Activated naive CD8-positive, alpha-beta T cell treated with anti-CD3 and anti-CD28 coated beads, Interleukin-2, amount 10 ng/mL, durations not matched to agents 7 days and 5 days (primary cell): ENCODE results near the gene FOSL1. TPM values are rescaled to one million over a fixed set of nuclear protein-coding genes. Genes with fewer than 3 reads are reported as not detected.

Experiments
- ATAC-seq: fragments of 150-1000 bp; cut with Tn5 transposase; one replicate; pipeline ENCODE4 v1.10.0; 2021; ENCODE audit warnings: low read depth, moderate library complexity
- POLR2A ChIA-PET: fragments of 350-600 bp; sonication (Branson Sonifier 250); formaldehyde crosslinking; loops from one replicate; lab custom pipeline; 2021; ENCODE audit warnings: antibody characterized with exemption; lab: Charles Lee
- DNase-seq: peaks from one replicate; pipeline ENCODE4 v3.0.0; 2021
- H3K27ac Mint-ChIP-seq: one replicate; pipeline ENCODE4 v1.8.0; 2022; ENCODE audit warnings: mild to moderate bottlenecking, mixed read lengths
- H3K27me3 Mint-ChIP-seq: one replicate; pipeline ENCODE4 v1.8.0; 2022; ENCODE audit warnings: mild to moderate bottlenecking, moderate library complexity, mixed read lengths
- H3K36me3 Mint-ChIP-seq: one replicate; pipeline ENCODE4 v1.8.0; 2021; ENCODE audit warnings: mild to moderate bottlenecking, mixed read lengths
- H3K4me1 Mint-ChIP-seq: one replicate; pipeline ENCODE4 v1.8.0; 2021; ENCODE audit warnings: mixed read lengths
- H3K4me3 Mint-ChIP-seq: one replicate; pipeline ENCODE4 v1.8.0; 2022; ENCODE audit warnings: mild to moderate bottlenecking, moderate library complexity, mixed read lengths
- H3K9me3 Mint-ChIP-seq: one replicate; pipeline ENCODE4 v1.8.0; 2021; ENCODE audit warnings: mixed read lengths
- total RNA-seq, 2 experiments: library from RNA; stranded (reverse); gene quantifications; one replicate each; pipeline ENCODE4 v1.2.3, GENCODE V29; 2021

Gene FOSL1
- total RNA-seq, 2 experiments from 2014 or later = 1.9 to 2.0 TPM

GRCh38 chr11:65932558-65932919, 32.4 kb upstream of the FOSL1 start:
- DNase-seq = no peak
- POLR2A ChIA-PET = interaction anchor here (1.8 to 12.9 kb wide), 5 partner anchors 32 to 73 kb away, joined by 6 to 170 read pairs (median 12); partner anchors contain the start of genes CCDC85B, FIBP, FOSL1 and MUS81
- Mint-ChIP-seq H3K36me3 (peaks cover 7% of the 10 kb centered on the region), H3K4me1 (peaks cover 40% of the 10 kb centered on the region), H3K27me3 (peaks cover 5% of the 10 kb centered on the region), H3K27ac (peak overlapping the region; percentile 84), H3K4me3 (no peak overlapping the region), H3K9me3 (no peaks in the 10 kb centered on the region)
- ATAC-seq = no peak

GRCh38 chr11:65931773-65932557, 31.8 kb upstream of the FOSL1 start:
- peaks cover 7% of the 10 kb centered on the region for H3K36me3 Mint-ChIP-seq
- ATAC-seq (no peak), DNase-seq (peak; percentile 49)
- POLR2A ChIA-PET = interaction anchor here (1.0 to 12.9 kb wide), 7 partner anchors 13 to 72 kb away, joined by 3 to 170 read pairs (median 8); partner anchors contain the start of genes CCDC85B, FIBP, FOSL1 and MUS81
- H3K4me3 Mint-ChIP-seq = peak overlapping the region; percentile 42
- H3K9me3 Mint-ChIP-seq = no peaks in the 10 kb centered on the region
- peak overlapping the region; percentile 84 for H3K27ac Mint-ChIP-seq
- peaks cover 2% of the 10 kb centered on the region for H3K27me3 Mint-ChIP-seq
- peaks cover 43% of the 10 kb centered on the region for H3K4me1 Mint-ChIP-seq

- Mint-ChIP-seq H3K4me1 (peaks cover 49% of the 10 kb centered on the region), H3K27me3 (no peaks in the 10 kb centered on the region), H3K9me3 (no peaks in the 10 kb centered on the region), H3K36me3 (peaks cover 9% of the 10 kb centered on the region), H3K27ac (peak overlapping the region; percentile 93), H3K4me3 (peak overlapping the region; percentile 81)
- POLR2A ChIA-PET = interaction anchor here (0.6 to 12.9 kb wide), 21 partner anchors 8 to 73 kb away, joined by 3 to 170 read pairs (median 4); partner anchors contain the start of genes C11orf68, CCDC85B, CFL1 and DRAP1
- DNase-seq (no peak), ATAC-seq (peak; percentile 4)
Measured at GRCh38 chr11:65928667-65929066, 28.5 kb upstream of the FOSL1 start.

- H3K27ac Mint-ChIP-seq = peak overlapping the region; percentile 93
- H3K9me3 Mint-ChIP-seq = no peaks in the 10 kb centered on the region
- POLR2A ChIA-PET = interaction anchor here (0.6 to 12.9 kb wide), 22 partner anchors 8 to 72 kb away, joined by 3 to 170 read pairs (median 4); partner anchors contain the start of genes C11orf68, CCDC85B, CFL1 and DRAP1
- peaks cover 13% of the 10 kb centered on the region for H3K36me3 Mint-ChIP-seq
- H3K27me3 Mint-ChIP-seq = no peaks in the 10 kb centered on the region
- DNase-seq (peak; percentile 76), ATAC-seq (peak; percentile 85)
- H3K4me1 Mint-ChIP-seq = peaks cover 51% of the 10 kb centered on the region
- H3K4me3 Mint-ChIP-seq = peak overlapping the region; percentile 81
Measured at GRCh38 chr11:65927904-65928397, 27.8 kb upstream of the FOSL1 start.

- H3K36me3 Mint-ChIP-seq = peaks cover 16% of the 10 kb centered on the region
- DNase-seq (no peak), ATAC-seq (no peak)
- H3K4me1 Mint-ChIP-seq = peaks cover 42% of the 10 kb centered on the region
- no peaks in the 10 kb centered on the region for H3K27me3 Mint-ChIP-seq
- H3K4me3 Mint-ChIP-seq = no peak overlapping the region
- H3K9me3 Mint-ChIP-seq = no peaks in the 10 kb centered on the region
- POLR2A ChIA-PET = interaction anchor here (12.9 kb wide), 1 partner anchor 34 kb away, joined by 170 read pairs; the partner anchor contains the start of genes CCDC85B and FIBP
- H3K27ac Mint-ChIP-seq = peak overlapping the region; percentile 67
Measured at GRCh38 chr11:65925397-65925796, 25.2 kb upstream of the FOSL1 start.

- peak overlapping the region; percentile 18 for H3K4me3 Mint-ChIP-seq
- H3K9me3 Mint-ChIP-seq = no peaks in the 10 kb centered on the region
- peaks cover 23% of the 10 kb centered on the region for H3K4me1 Mint-ChIP-seq
- no peaks in the 10 kb centered on the region for H3K27me3 Mint-ChIP-seq
- DNase-seq (no peak), ATAC-seq (no peak)
- POLR2A ChIA-PET = interaction anchor here (12.9 kb wide), 1 partner anchor 31 kb away, joined by 170 read pairs; the partner anchor contains the start of genes CCDC85B and FIBP
- peaks cover 17% of the 10 kb centered on the region for H3K36me3 Mint-ChIP-seq
- peak overlapping the region; percentile 55 for H3K27ac Mint-ChIP-seq
Measured at GRCh38 chr11:65922565-65922964, 22.4 kb upstream of the FOSL1 start.

GRCh38 chr11:65921876-65922275, 21.7 kb upstream of the FOSL1 start:
- no peaks in the 10 kb centered on the region for H3K27me3 Mint-ChIP-seq
- H3K4me3 Mint-ChIP-seq = peak overlapping the region; percentile 18
- peaks cover 23% of the 10 kb centered on the region for H3K4me1 Mint-ChIP-seq
- no peak for DNase-seq
- H3K27ac Mint-ChIP-seq = peak overlapping the region; percentile 43
- peaks cover 21% of the 10 kb centered on the region for H3K36me3 Mint-ChIP-seq
- ATAC-seq = no peak
- POLR2A ChIA-PET = interaction anchor here (0.5 to 12.9 kb wide), 8 partner anchors 21 to 1452 kb away, joined by 3 to 170 read pairs (median 4); partner anchors contain the start of genes CCDC85B and FIBP
- no peaks in the 10 kb centered on the region for H3K9me3 Mint-ChIP-seq

- H3K4me3 Mint-ChIP-seq = peak overlapping the region; percentile 98
- POLR2A ChIA-PET = interaction anchor here (0.6 to 2.5 kb wide), 7 partner anchors 20 to 349 kb away, joined by 3 to 17 read pairs (median 4); partner anchors contain the start of gene CCDC85B
- H3K36me3 Mint-ChIP-seq = peaks cover 23% of the 10 kb centered on the region
- no peaks in the 10 kb centered on the region for H3K9me3 Mint-ChIP-seq
- H3K27ac Mint-ChIP-seq = peak overlapping the region; percentile 91
- ATAC-seq (no peak), DNase-seq (no peak)
- peaks cover 27% of the 10 kb centered on the region for H3K4me1 Mint-ChIP-seq
- no peaks in the 10 kb centered on the region for H3K27me3 Mint-ChIP-seq
Measured at GRCh38 chr11:65921033-65921555, 20.9 kb upstream of the FOSL1 start.

- Mint-ChIP-seq H3K27me3 (no peaks in the 10 kb centered on the region), H3K9me3 (no peaks in the 10 kb centered on the region), H3K4me1 (peaks cover 25% of the 10 kb centered on the region), H3K36me3 (peaks cover 23% of the 10 kb centered on the region), H3K27ac (peak overlapping the region; percentile 91), H3K4me3 (peak overlapping the region; percentile 98)
- DNase-seq (no peak), ATAC-seq (no peak)
- POLR2A ChIA-PET = interaction anchor here (1.0 to 2.5 kb wide), 6 partner anchors 8 to 38 kb away, joined by 4 to 17 read pairs (median 7); partner anchors contain the start of genes CCDC85B, FIBP and FOSL1
Measured at GRCh38 chr11:65920372-65920802, 20.2 kb upstream of the FOSL1 start.

- POLR2A ChIA-PET = interaction anchor here (1.0 to 2.5 kb wide), 6 partner anchors 9 to 39 kb away, joined by 4 to 17 read pairs (median 7); partner anchors contain the start of genes CCDC85B, FIBP and FOSL1
- Mint-ChIP-seq H3K36me3 (peaks cover 24% of the 10 kb centered on the region), H3K27me3 (no peaks in the 10 kb centered on the region), H3K4me3 (peak overlapping the region; percentile 98), H3K9me3 (no peaks in the 10 kb centered on the region), H3K4me1 (peaks cover 27% of the 10 kb centered on the region), H3K27ac (peak overlapping the region; percentile 91)
- DNase-seq (peak; percentile 75), ATAC-seq (peak; percentile 53)
Measured at GRCh38 chr11:65919573-65920371, 19.6 kb upstream of the FOSL1 start.

- POLR2A ChIA-PET = interaction anchor here (1.0 to 2.5 kb wide), 12 partner anchors 9 to 62 kb away, joined by 4 to 35 read pairs (median 10); partner anchors contain the start of genes CCDC85B, CFL1, FIBP and FOSL1
Measured at GRCh38 chr11:65919141-65919572, 19.0 kb upstream of the FOSL1 start, which contains the start of gene DRAP1. TSS of gene DRAP1 (plus strand) at chr11:65919426. CDS start at chr11:65919502, 76 bp downstream.

More at GRCh38 chr11:65919141-65919572, 19.0 kb upstream of the FOSL1 start, which contains the start of gene DRAP1:
- Mint-ChIP-seq H3K4me1 (peaks cover 27% of the 10 kb centered on the region), H3K9me3 (no peaks in the 10 kb centered on the region), H3K27ac (peak within 1 kb of the TSS; percentile 91), H3K27me3 (no peaks in the 10 kb centered on the region), H3K36me3 (peaks cover 23% of the 10 kb centered on the region), H3K4me3 (peak within 1 kb of the TSS; percentile 98)
- DNase-seq (peak; percentile 98), ATAC-seq (peak; percentile 92)
